ENCODE measurements around the gene RGMA.

RGMA gene

DNA sequence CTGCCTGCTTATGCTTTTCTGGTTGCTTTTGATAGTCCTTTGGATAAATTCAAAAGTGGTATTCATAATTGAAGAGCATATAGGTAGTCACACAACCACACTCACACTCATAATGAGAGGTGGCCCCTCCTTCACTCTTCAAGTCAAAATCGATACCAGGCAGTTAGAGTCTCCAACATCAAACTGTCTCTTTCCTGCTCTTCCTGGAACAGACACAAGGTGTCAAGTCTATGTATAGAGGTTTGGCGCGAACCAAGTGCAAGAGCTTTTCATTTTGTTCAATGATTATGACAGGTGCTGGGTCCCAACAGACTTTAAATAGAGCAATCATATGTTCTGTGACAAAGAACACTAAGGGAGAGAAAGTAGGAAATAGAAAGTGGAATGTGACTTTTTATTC, 29.9 kb upstream of the RGMA start:
- POLR2A ChIA-PET (ENCODE audit: low non-redundant PET): no interaction called here

DNA sequence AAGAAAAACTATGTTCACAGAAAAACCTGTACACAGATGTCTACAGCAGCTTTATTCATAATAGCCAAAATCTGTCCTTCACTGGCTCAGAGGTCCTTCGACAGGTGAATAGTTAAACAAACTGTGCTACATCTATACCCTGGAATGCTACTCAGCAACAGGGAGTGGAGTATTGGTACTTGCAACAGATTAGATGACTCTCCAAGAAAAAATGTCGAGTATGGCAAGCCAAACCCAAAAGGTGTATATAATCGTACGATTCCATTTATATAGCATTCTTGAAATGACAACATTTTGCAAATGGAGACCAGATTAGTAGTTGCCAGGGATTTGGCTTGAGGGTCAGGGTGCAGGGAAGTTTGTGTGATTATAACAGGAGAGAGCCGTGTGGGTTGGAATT, 22.4 kb upstream of the RGMA start:
- CTCF ChIA-PET: no interaction called here
- TF ChIP-seq, protein P1, sequence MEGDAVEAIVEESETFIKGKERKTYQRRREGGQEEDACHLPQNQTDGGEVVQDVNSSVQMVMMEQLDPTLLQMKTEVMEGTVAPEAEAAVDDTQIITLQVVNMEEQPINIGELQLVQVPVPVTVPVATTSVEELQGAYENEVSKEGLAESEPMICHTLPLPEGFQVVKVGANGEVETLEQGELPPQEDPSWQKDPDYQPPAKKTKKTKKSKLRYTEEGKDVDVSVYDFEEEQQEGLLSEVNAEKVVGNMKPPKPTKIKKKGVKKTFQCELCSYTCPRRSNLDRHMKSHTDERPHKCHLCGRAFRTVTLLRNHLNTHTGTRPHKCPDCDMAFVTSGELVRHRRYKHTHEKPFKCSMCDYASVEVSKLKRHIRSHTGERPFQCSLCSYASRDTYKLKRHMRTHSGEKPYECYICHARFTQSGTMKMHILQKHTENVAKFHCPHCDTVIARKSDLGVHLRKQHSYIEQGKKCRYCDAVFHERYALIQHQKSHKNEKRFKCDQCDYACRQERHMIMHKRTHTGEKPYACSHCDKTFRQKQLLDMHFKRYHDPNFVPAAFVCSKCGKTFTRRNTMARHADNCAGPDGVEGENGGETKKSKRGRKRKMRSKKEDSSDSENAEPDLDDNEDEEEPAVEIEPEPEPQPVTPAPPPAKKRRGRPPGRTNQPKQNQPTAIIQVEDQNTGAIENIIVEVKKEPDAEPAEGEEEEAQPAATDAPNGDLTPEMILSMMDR (conservative IDR thresholded peaks at IDR 0.05; ENCODE audit: low read depth): no peak
- peak; percentile 32 for DNase-seq (ENCODE audit: low spot score)
- no peak overlapping the region for H3K27ac ChIP-seq
- POLR2A ChIA-PET (ENCODE audit: low non-redundant PET): no interaction called here

More for the DNA sequence above, 29.9 kb upstream of the RGMA start:
- no peak overlapping the region for H3K27ac ChIP-seq
- TF ChIP-seq, protein P1 (conservative IDR thresholded peaks at IDR 0.05; ENCODE audit: low read depth): no peak
- no peak for DNase-seq (ENCODE audit: low spot score)
- CTCF ChIA-PET: no interaction called here

DNA sequence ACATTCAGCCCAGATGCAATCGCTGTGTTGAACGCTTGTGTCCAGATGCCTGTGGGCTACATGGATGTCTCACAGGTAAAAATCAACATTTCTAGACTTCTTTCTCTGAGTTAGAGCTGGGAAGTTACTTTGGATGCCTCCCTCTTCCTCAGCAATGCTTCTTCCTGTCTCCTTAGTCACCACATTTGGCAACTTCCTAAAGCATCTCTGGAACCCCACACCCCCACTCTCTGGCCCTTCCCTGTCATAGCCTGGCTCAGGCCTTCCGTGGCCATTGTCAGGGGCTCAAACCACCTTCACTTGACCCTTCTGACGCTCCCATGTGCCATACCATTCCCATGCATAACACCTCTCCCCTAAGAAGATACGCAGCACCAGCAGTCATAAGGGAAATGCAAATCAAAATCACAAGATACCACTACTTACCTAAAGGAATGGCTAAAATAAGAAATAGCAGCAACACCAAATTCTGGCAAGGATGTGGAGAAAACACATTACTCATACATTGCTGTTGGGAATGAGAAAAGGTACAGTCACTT, 21.6 kb upstream of the RGMA start:
- TF ChIP-seq, protein P1 (conservative IDR thresholded peaks at IDR 0.05; ENCODE audit: low read depth): no peak
- CTCF ChIA-PET: no interaction called here
- DNase-seq (ENCODE audit: low spot score): no peak
- POLR2A ChIA-PET (ENCODE audit: low non-redundant PET): no interaction called here
- H3K27ac ChIP-seq: no peak overlapping the region

DNA sequence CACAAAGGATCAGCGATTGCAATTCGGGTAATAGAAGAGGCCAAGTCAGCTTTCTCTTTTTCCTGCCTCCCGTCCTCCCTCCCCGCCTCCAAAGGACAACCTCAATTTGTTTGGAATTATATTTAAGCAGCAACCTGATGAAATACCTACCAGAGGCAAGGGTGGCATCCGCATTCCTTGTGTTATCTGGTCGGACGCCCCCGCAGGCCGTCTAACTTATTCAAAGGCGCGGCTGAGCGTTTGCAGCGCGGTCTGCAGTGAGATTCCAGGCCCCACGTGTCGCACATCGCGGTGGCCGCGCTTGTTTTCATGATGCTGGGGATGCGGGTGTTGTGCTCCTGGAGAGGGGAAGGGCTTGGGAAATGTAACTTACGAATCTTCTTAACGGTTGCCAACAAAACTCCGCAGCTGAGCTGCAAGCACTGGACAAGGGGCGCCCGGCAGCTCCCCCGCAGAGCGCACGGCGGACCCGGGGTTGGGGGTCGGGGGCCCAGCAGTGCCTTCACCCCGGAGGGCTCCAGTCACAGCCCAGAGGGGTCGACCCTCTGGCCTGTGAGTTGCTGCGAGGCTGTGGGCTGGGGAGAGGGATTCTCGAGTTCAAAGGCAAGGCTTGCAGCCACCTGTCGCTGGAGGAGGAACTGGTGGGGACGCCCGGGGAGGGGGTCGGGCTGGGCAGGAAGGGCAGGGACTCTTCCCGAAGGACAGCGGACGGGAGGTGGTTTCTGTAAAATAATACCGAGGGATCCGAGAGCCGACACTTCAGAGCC, 20.5 kb upstream of the RGMA start:
- CTCF ChIA-PET: no interaction called here
- TF ChIP-seq, protein P1 (conservative IDR thresholded peaks at IDR 0.05; ENCODE audit: low read depth): no peak

DNA sequence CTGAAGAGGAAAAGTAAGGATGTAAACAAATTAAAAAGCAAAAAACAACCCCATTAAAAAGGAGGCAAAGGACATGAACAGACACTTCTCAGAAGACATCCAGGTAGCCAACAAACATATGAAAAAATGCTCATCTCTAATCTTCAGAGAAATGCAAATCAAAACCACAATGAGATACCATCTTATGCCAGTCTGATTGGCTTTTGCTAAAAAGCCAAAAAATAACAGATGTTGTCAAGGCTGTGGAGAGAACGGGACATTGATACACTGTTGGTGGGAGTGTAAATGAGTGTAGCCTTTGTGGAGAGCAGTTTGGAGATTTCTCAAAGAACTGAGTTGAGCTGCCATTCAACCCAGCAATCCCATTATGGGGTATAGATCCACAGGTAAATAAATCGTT, 18.6 kb upstream of the RGMA start:
- ChIA-PET CTCF (no interaction called here), POLR2A (ENCODE audit: low non-redundant PET) (no interaction called here)
- TF ChIP-seq, protein P1 (conservative IDR thresholded peaks at IDR 0.05; ENCODE audit: low read depth): no peak

More for the DNA sequence above, 20.5 kb upstream of the RGMA start:
- POLR2A ChIA-PET (ENCODE audit: low non-redundant PET): no interaction called here
- H3K27ac ChIP-seq: no peak overlapping the region
- DNase-seq (ENCODE audit: low spot score): no peak

DNA sequence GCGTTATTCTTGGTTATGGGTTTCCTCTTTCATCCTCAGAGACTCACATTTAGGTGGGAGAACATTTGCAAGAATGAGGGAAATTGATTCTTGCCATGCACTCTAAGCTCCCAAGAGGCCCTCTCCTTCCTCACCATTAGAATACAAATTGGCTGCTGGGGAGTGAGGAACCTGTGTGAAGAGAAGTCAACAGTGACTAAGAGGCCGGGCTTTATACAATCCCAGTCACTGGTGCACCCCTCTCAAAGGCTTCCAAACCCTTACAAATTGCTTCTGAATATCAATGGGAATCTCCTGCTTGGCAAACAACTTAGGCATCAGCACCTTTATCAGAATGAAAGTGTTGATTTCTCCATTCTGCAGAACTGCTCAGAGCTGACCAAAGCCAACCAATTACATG, 16.5 kb upstream of the RGMA start:
- DNase-seq (ENCODE audit: low spot score): no peak

More for the DNA sequence above, 18.6 kb upstream of the RGMA start:
- DNase-seq (ENCODE audit: low spot score): no peak
- no peak overlapping the region for H3K27ac ChIP-seq

More for the DNA sequence above, 16.5 kb upstream of the RGMA start:
- ChIA-PET CTCF (no interaction called here), POLR2A (ENCODE audit: low non-redundant PET) (no interaction called here)
- H3K27ac ChIP-seq: no peak overlapping the region
- TF ChIP-seq, protein P1 (conservative IDR thresholded peaks at IDR 0.05; ENCODE audit: low read depth): no peak

Data from RWPE1 (cell line).